NCI-H2081 (cell line): ENCODE results near the gene MAGED1.
"Not testable (repeated sequence)": the region's sequence is repeated elsewhere in the genome, so short reads cannot be mapped to it uniquely, and the experiment has no call there.

Source experiments
- DNase-seq, 2 experiments: peaks; one replicate each; lab custom pipeline; 2025; lab: John Stamatoyannopoulos, UW

Gene MAGED1

GRCh38 chrX:51896626-51897025 lies 3.2 kb downstream of the MAGED1 start:
- no peak for DNase-seq

GRCh38 chrX:51899741-51900140 lies 6.3 kb downstream of the MAGED1 start:
- no peak for DNase-seq

DNA sequence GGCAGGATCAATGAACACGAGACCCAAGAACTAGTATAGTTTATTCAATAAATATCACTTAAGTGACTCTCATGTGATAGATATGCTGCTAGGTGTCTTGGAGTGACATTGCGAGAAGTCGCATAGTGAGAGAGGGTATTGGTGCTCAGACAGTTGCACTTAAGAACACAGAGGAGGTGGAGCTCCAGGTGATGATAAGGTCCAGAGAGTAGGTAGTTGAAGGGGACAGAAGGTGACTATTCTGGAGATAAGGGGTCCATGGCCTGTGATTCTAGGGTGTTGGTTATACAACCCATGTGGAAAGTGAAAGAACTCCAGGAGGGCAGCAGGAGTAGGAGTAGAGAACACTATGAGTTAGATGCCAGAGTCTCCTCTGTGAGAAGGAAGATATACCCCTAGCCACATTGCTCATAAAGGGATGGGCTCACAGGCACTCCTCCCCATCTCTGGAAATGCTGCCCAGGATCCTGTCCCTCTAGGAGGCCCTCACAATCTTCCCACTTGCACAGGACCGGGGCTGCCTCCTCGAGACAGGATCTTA lies 9.2 kb downstream of the MAGED1 start:
- DNase-seq, result no peak

GRCh38 chrX:51905152-51905551 lies 11.7 kb downstream of the MAGED1 start:
- DNase-seq, result not testable (repeated sequence)

GRCh38 chrX:51905711-51906110 lies 12.3 kb downstream of the MAGED1 start:
- DNase-seq, result no peak

DNA sequence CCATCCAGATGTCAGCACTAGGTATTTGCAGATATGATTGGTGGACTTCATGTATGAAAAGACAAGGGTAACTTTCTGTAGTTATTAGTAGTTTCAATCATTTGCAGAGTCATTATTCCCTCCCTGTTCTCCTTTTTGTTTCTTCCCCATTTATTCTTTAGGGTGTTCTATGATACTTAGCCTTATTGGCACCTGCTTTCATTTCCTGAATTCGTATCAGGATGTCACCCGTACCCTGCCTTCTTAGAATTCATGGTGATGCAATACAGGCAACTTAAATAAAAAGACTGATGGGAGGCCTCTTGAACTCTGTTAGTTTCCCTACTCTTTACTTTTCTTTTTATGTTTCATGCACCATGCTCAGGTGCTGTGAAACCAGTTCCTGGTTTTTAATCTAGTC lies 24.2 kb downstream of the MAGED1 start:
- no peak for DNase-seq

- no peak for DNase-seq
Measured at GRCh38 chrX:51922561-51922960, 29.1 kb downstream of the MAGED1 start.

- DNase-seq, result no peak
Measured at GRCh38 chrX:51931566-51932150, 38.2 kb downstream of the MAGED1 start.
